ENCODE results near the gene XXYLT1.
"Not testable (repeated sequence)": the region's sequence is repeated elsewhere in the genome, so short reads cannot be mapped to it uniquely, and the experiment has no call there.

XXYLT1 gene

DNA sequence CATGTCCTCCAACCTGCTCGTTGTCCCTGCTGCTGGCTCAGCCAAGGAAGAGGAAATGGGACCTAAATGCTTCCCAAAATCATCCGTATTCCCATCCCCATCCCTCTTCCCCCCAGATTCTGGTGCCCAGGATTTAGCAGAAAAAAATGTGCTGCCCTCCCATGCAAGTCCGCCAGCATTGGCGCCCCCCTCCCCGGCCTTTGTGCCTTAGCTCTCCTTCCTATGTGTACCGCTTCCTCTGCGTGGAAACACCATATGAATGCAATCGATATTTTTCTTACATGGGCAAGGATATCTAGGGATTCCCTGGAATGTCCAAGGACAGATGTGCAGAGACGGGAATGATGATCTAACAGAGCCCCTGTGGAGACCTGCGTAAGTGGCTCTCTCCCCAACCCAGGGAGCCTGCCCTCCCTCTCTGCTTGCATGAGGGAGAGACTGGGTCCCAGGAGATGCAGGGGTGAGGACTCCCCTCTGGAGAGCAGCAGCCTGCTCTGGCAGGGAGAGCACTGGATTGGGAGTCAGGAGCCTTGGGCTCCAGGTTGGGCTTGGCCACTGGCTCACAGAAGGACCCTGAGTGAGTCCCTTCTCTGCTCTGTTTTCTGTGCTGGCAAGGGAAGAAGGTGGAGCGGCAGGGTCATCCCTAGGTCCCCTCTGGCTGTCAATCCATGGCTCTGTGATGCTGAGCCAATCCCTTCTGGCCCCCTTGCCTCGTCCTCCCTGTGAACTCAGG lies 227.2 kb downstream of the XXYLT1 start:
- peak; percentile 37 for DNase-seq (ENCODE audit: low read depth, low spot score)

DNA sequence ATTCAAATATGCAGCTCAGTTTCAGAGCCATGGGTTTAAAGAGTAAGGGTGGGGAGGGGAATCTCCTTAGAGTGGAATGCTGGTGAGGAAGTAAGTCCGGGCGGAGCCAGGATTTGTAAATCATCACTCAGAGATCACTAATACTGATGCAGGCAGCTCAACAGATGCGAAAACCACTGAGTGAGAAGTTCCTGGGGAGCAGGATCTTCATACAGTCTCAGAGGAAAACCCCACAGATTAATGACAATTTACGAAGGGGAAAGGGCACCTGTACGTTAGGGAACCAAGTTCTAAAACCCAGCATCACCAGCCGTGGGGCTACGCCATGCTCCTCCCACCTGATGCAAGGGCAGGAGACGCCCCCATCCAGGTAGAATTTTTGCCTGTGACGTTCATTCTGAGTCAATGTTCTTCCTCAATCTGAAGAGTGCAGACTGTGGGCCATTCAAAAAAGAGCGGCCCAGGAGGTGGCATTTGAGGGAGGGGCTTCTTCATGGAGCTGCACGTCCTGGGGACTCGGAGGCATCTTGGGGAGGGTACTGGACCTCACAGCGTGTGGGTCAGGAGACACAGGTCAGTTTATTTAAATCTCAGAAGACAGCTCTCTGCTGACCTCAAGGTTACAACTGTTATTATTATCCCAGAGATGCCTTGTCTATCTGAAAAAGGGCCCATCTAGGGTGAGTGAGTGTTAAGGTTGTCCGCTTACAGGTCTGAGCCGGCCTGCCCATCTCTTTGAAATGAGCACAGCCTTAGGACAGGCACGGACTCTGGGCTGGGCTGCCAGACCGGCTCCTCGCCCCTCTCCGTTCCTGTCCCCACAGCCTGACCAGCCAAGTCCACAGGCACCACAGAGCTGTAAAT lies 228.0 kb downstream of the XXYLT1 start:
- no peak for DNase-seq (ENCODE audit: low read depth, low spot score)

DNA sequence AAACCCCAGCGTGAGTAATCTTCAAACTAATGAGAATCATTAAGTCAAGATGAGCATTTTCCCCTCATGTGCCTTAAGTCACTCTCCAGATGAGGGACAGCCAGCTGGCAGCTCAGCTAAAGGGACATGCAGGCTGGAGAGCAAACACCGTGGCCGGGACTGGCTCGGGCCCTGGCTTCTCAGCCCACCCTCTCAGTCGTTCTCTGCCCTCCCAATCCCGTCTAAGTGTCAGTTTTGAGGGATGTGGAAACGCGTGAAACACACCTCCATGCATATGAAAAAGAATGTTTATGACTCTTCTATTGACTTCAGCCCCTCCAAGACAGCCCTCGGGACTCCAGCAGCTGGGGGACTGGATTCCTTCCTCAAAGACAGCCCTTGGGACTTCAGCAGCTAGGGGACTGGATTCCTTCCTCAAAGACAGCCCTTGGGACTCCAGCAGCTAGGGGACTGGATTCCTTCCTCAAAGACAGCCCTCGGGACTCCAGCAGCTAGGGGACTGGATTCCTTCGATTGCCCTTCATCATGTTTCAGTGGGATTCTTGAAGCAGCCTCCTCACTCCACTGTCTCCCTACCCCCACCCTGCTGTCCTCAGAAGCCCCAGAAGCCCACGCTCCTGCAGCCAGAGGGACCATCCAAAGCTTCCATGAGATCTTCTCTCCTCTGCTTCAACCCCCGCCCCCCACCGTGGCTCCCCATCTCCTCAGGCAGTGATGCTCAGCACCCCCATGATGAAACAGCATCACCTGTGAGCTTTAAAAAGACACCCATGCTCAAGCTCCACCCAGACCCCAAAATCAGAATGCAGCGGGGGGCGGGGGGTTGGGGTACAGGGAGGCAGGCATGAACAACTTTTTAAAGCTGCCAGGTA lies 228.9 kb downstream of the XXYLT1 start:
- no peak for DNase-seq (ENCODE audit: low read depth, low spot score)

DNA sequence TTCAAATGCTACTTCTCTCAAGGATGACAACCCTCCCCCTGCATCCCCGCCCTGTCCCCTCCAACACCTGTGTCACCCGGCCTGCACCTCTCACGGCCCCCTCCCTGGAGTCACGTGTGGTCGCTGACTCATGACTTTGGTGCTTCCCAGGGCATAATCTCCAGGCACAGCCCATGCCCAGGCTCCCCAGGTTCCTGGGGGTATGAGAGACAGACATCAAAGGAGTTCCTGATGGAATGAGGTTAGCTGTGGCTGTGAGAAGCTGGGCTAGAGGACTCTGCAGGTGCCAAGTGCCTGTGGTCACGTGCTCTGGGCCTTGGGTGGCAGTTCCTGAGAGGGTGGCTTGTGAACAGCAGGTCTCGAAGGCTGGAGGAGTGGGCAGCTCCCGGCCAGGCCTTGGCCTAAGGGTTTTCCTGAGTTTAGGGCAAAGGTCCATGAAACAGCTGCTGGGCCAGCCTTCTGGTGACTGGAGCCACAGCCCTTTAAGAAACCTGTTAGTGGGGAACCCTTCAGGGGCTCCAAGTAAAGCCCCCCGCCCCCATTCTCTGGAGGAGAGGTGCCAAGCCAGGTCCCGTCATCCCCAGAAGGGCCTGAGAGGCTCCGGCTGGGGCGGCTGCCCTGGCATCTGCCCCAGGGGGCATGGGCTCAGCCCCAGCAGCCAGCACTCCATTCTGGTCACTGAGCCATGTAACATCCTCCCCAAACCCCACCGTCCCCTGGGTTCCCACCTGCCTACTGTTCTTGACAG lies 230.0 kb downstream of the XXYLT1 start:
- no peak for DNase-seq (ENCODE audit: low read depth, low spot score)

DNA sequence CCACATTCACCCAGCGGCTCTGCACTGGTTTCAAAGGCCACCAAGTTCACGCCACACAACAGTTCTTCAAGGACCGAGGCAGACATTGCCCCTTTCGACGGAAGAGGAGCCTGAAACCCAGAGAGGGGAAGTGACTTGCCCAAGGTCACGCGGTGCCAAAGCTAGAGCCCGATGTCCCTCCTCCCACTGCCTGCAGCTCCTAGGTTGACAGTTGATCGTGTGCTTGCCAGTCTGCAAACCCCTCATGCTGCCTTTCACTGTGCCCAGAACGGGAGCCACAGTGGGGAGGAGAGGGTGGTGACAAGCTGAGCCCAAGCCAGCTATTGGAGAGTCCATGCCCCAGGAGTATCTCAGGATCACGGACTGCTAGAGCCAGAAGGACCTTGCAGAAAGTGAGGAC lies 230.9 kb downstream of the XXYLT1 start:
- no peak for DNase-seq (ENCODE audit: low read depth, low spot score)

DNA sequence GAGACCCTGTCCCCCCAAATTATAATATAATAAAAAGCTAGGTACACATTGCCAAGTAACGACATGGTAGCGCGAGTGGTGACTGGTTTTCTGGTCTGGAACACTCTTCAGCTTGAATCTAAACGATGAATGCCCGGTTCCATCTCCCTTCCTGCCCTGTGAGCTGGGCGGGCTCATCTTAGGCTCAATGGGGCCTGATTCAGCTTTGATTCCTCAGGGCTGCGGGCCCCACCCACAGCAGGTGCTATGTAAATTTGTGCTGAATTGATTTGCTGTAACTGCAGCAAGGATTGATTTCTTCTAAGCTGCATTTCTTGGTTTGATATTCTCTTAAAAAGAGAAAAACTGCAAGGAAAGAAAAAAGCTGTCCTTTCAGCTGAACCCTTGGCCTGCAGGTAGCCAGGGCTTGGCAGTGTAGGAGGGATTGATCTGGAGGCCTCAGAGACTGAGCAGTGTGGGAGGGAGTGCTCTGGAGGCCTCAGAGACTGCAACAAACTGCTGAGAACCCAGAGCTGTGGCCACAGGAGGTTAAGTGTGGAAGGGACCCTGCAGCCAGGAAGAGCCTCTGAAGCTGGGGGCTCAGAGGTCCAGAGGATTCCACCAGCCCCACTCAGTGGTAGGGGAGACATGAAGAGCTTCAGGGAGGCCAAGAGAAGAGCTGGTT lies 231.6 kb downstream of the XXYLT1 start:
- DNase-seq (ENCODE audit: low read depth, low spot score), result no peak

DNA sequence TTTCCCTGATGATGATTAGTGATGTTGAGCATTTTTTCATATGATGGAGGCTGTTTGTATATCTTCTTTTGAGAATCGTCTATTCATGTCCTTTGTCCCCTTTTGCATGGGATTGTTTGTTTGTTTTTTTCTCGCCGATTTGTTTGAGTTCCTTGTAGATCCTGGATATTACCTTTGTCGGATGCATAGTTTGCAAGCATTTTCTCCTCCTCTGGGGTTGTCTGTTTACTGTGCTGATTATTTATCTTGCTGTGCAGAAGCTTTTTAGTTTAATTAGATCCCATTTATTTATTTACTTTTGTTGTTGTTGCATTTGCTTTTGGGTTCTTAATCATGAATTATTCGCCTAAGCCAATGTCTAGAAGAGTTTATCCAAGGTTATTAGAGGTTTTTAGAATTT lies 232.8 kb downstream of the XXYLT1 start:
- no peak for DNase-seq (ENCODE audit: low read depth, low spot score)

DNA sequence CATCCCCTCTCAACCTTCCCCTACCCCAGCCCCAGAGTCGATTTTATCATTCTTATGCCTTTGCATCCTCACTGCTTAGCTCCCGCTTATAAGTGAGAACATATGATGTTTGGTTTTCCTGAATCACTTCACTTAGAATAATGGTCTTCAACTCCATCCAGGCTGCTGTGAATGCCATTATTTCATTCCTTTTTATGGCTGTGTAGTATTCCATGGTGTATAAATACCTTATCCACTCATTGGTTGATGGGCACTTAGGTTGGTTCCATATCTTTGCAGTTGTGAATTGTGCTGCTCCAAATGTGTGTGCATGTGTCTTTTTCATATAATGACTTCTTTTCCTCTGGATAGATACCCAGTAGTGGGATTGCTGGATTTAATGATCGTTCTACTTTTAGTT lies 233.4 kb downstream of the XXYLT1 start:
- not testable (repeated sequence) for DNase-seq (ENCODE audit: low read depth, low spot score)

DNA sequence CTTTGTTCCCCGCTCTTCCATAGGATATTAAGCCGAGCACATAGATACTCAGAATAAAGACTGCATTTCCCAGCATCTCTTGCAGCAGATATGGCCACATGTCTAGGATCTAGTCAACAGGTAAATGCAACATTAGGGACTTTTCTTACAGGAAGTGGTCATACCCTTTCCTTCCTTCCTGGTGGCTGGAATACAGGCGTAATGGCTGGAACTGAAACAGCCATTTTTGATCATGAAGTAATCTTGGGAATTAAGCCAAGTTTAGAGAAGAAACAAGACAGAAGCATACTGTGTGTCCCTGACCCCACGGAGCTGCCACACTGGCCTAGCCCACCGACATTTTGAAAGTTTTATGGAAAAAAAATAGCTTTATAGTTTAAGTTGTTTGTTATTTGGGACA lies 234.0 kb downstream of the XXYLT1 start:
- no peak for DNase-seq (ENCODE audit: low read depth, low spot score)

DNA sequence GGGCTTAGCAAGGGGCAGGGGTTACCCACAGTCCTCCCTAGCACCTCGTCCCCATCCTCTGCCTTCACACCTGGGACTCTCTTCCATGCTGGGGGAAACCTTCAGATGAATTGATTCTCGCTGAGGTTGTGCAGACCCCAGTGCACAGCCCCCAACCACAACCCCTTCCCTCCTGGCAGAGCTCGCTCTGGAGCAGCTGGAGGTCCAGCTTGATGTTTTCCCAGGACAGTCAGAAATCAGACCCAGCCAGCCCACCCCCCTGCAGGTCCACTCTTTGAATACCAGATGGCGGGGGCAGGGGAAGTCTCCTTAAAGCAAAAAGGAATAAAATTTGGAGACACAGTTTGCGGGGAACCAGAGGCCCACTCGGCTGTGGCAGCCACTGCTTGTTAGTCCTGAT lies 234.4 kb downstream of the XXYLT1 start:
- DNase-seq (ENCODE audit: low read depth, low spot score), result no peak

DNA sequence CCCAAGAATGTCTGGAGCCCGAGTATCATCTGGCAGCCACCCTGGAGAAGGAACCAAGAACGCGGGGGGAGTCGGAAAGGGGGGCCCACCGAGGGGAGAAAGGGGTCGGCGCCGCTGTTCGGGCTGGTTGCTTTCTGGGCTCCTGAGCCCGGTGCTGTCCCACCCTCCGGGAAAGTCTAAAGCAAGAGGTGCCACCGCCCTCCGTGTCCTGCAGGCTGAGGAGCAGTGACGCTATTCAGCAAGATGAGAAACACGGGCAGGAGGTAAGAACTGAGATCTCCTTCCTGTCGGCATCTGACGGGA lies 234.8 kb downstream of the XXYLT1 start:
- DNase-seq (ENCODE audit: low read depth, low spot score), result no peak

DNA sequence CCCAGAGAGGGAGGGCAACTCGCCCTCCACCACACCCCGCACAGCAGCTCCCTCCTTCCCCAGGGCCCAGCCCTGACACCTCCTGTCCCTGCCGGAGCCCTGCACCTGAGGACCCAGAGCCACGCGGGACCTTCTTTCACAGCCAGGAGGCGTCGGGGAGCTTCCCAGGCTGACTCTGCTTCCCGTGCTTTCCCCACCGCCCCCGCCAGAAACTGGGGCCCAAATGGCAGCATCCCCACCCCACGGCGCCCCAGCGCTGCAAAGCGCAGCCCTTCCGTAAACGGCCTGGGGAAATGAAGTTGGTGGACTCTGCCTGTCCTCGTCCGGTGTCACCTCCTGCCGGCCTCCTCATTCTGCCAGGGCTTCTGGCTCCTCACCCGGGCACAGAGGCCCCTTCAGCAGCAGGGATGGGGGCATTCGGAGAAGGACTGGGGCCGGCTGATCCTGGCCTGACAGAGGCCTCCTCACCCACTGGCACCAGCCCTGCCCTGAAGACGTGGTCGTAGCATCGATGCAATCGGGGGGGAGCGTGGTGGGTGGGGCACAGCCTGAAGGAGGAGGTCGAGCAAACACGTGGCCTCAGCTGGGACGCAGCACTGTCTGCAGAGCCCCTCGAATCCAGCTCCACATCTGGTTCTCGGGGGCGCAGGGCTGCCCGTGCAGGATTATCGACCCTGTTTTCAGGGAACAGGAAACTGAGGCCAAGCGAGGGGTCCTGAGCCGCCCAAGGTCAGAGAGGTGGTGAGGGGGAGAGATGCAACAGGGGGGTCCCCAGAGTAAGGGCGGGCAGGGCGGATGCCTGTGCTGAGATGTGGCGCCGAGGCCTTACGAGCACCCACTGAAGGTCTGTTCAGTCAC lies 235.4 kb downstream of the XXYLT1 start:
- no peak for DNase-seq (ENCODE audit: low read depth, low spot score)

DNA sequence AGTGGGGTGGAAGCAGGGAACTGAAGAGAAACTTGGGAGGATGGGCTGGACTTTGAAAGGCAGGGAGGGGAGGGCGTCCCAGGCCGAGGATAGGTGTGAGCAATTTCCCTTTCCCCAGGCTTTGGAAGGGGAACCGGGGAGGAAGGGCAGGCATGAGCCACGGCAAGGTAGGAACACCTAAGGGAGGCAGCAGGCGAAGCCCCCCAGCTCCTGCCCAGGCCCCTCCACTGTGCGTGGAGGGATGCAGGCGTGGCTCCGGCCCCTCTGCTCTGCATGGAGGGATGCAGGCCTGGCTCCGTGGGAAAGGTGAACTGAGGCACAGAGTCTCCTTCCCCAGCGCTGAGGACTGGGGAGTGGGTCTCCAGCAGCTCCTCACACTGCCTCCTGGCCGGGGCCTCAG lies 236.4 kb downstream of the XXYLT1 start:
- no peak for DNase-seq (ENCODE audit: low read depth, low spot score)

DNA sequence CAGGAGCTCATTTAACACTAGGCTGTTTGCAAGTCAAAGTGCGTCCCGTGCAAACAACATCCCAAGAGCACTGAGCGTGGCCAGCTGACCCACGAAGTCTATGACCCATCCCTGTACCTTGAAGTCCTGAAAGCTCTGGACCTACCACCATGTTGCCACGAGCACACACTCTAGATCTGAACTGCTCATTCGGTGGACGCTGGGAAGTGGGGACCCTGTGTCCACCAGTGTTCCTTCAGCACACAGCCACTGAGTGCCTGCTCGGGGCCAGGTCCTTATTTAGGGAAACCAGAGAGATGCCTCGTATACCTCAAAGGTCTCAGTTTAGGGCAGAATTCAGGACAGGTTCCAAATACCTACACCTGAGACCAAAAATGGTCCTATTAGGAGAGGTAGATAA lies 236.9 kb downstream of the XXYLT1 start:
- DNase-seq (ENCODE audit: low read depth, low spot score), result no peak

DNA sequence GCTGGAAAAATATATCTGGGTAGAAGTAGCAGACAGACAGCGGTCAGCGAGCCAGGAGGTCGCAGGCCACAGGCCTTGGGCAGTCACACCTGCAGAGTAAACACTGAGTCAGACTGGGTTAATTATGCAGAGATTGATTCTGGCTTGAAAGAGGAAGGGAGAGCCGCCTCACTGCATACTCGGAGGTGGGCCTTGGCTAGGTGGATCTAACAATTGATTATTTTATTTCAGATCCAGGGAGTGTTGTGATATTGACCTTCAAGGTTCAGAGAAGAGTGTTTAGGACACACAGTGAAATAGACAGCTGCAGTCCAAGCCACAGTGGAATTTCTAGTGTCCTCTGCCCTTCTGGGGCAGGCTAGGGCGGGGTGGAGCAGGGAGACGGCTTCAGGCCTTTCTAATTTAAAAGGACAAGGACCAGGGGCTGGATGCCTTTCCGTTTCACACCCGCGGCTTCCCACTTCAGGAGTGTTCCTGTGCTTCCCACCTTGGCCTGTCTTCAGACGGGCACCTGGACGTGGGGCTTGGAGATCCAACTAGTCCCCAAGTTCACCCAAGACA lies 237.3 kb downstream of the XXYLT1 start:
- DNase-seq (ENCODE audit: low read depth, low spot score), result no peak

DNA sequence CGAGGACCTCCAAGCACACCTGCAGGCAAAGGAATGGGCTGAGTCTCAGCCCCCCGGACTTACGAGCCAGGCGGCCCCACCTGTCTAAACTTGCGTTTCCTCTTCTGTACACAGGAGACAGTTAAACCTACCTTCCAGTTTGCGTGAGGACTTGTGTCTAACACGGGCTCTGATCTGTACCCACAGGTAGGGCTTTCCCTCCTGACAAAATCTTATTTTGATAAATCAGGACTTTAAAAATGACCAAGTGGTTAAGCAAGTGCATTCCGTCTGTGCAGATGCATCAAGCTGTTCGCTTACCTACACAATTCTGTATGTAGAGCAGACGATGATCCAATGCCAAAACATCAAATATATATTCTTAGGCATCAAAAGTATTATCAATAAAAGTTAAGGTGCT lies 238.0 kb downstream of the XXYLT1 start:
- no peak for DNase-seq (ENCODE audit: low read depth, low spot score)

DNA sequence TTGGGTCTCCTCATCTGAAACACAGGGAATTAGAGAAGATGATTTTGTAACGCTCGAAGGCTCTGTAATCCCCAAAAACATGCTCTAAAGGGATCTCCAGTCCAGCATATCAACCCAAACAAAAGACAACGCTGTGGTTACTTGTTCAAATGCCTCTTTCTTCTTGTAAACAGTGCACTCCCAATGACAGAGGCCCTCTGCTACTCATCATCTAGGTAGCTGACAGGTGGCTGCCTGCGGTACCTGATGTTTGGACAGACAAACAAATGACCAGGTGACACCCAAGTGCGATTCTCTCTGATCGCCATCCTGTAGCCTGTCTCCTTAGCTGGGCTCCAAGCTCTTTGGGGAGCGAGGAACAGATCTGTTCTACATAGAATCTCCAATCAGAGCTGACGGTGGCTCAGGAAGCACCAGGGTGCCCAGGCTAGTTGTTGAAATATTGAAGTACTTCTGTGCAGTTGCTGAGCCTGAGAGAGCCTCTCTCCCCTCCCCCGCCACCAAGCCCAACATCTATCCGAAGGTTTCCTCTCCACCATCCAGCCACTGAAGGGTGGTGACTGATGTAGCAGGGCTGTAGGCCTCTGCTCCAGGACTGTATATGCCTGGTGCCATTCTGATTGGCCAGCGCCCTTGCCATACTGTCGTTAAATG lies 238.7 kb downstream of the XXYLT1 start:
- no peak for DNase-seq (ENCODE audit: low read depth, low spot score)

DNA sequence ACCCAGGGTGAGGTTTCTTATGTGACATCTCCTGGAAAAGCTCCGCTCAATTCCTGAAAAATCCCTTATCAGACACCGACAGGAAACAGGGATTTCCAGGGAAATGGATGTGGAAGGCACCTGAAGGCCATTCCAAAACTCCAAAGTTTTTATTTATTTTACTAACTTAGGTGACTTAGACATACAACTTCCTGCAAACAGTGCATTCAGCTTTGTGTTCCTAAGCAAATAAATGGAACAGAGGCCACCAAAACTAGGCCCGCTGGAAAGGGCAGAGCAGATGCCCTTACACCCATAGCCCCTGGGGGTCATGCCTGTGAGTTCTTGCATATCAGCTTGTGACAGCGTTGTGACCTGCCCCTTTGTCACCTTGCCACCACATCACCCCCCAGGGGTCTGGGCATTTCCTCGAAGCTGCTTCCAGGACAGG lies 239.4 kb downstream of the XXYLT1 start:
- no peak for DNase-seq (ENCODE audit: low read depth, low spot score)

DNA sequence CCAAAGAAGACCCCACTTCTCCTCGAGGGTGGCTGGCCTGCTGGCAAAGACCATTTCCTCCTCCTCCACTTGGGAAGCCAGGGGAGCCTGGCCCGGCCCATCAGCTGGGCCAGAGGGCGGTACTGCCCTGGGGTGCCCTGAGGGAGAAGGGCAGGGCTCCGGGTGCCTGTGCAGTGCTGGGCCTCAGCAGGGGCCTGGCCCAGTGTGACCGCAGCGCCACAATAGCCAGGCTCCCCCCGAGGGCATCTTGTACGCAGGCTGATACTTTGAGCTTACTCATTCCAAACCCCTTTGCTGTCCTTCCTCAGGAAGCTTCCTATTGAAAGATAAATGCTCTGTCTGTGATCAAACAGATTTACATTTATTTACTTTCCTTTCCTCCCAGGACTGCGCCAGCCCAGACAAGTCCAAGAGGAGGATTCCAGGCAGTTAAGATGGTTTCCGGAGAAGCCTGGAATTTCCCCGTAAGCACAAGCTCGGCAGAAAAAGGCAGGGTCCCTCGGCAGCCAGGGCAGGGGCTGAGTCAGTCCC lies 240.1 kb downstream of the XXYLT1 start:
- DNase-seq (ENCODE audit: low read depth, low spot score), result no peak

All from smooth muscle cell of the brain vasculature (primary cell).